ENCODE measurements around the gene EXPH5.

- TF ChIP-seq CTCF (IDR thresholded peaks at IDR 0.05) (no peak), POLR2AphosphoS5 (IDR thresholded peaks at IDR 0.05) (no peak), POLR2A (IDR thresholded peaks at IDR 0.05) (no peak)
Observed at GRCh38 chr11:108617055-108617454, 23.5 kb upstream of the EXPH5 start.

All from prostate gland (tissue), 2 donors.